NB4 (cell line): ENCODE results near the gene ACAT2.

ENCODE experiments used
- POLR2A ChIP-seq: IDR thresholded peaks from 2 replicates; pipeline ENCODE4 v1.6.1; 2011; ENCODE audit warnings: mild to moderate bottlenecking; ENCODE audit not compliant: insufficient read length; ENCODE audit errors: extremely low read depth
- TF ChIP-seq, protein P1 (sequence below): IDR thresholded peaks from one replicate; pipeline ENCODE4 v1.5.1; 2012; ENCODE audit warnings: low read depth, low read length
- TF ChIP-seq, protein P2 (sequence below): IDR thresholded peaks from 2 replicates; pipeline ENCODE4 v1.6.1; 2011; ENCODE audit warnings: low read depth, low read length

DNA sequence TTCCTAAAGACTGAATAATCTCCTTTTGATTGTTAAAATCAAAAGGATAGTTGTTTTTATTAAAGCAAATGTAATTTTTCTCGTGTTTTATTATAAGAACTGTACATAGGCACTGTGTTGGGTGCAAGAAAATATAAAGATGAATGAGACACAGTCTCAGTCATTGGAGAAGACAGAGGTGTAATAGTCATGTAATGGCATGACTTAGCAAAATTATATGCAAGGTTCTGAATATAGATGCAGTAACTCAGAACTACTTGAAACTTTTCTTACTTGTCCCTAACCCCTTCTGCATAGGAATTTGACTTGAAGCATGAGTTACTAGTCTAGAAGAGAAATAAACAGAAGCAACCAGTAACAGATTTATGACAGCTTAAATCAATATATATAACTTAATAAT, 19.7 kb upstream of the ACAT2 start:
- TF ChIP-seq, protein P1, sequence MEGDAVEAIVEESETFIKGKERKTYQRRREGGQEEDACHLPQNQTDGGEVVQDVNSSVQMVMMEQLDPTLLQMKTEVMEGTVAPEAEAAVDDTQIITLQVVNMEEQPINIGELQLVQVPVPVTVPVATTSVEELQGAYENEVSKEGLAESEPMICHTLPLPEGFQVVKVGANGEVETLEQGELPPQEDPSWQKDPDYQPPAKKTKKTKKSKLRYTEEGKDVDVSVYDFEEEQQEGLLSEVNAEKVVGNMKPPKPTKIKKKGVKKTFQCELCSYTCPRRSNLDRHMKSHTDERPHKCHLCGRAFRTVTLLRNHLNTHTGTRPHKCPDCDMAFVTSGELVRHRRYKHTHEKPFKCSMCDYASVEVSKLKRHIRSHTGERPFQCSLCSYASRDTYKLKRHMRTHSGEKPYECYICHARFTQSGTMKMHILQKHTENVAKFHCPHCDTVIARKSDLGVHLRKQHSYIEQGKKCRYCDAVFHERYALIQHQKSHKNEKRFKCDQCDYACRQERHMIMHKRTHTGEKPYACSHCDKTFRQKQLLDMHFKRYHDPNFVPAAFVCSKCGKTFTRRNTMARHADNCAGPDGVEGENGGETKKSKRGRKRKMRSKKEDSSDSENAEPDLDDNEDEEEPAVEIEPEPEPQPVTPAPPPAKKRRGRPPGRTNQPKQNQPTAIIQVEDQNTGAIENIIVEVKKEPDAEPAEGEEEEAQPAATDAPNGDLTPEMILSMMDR: no peak
- no peak for TF ChIP-seq POLR2A
- TF ChIP-seq, protein P2, sequence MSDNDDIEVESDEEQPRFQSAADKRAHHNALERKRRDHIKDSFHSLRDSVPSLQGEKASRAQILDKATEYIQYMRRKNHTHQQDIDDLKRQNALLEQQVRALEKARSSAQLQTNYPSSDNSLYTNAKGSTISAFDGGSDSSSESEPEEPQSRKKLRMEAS: no peak
